GM11168 (cell line): ENCODE results near the gene DGCR8.

Experiments
- in situ Hi-C: fragments of 300-500 bp; cut with MboI; formaldehyde crosslinking; loops from one replicate; pipeline ENCODE4 v1.12.0; 2022; ENCODE audit warnings: low sequenced_read_pairs; ENCODE audit not compliant: unreplicated experiment

The DGCR8 gene

GRCh38 chr22:20079745-20080444 lies at the start of gene DGCR8:
DGCR8 (plus strand) TSS chr22:20080241; CDS start chr22:20085964, 5,723 bp downstream.
- in situ Hi-C loops, result no loop called here

DNA sequence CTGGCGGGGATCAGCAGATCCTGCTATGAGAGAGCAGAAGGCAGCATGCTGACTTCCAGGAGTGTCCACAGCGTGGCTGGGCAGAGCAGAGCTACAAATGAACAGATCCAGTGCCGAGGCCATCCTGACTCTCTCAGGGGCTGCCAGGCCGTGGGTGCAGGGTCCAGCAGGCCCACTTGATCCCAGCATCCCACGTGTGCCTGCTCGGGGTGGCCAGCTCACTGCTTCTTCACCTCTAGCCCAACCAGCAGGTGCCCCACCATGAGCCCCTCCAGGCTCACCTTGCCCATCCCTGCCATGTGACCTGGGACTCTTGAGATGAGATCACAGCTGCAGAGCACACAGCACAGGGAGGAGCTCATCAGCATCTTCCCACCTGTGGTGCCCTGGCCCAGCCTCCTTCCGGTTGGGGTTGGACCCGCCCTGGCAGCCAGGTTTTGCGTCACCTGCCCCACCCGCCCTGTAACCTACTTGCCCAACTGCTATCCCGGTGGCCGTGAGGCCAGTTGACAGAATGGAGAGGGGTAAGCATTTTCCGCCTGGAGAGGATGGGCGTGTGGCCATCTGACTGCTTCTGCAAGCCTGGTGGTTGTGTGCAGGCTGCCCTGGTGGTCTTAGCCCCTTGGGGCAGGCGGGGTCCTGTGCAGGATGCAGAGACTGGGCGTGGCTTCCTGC lies 48.2 kb upstream of the DGCR8 start:
- in situ Hi-C loops, result no loop called here

- in situ Hi-C loops, result no loop called here
These were observed 47.5 kb upstream of the DGCR8 start for GRCh38 chr22:20032407-20032991.

- in situ Hi-C loops, result no loop called here
These were observed 46.9 kb upstream of the DGCR8 start for GRCh38 chr22:20033045-20033706.

GRCh38 chr22:20034143-20034542 lies 45.9 kb upstream of the DGCR8 start:
- in situ Hi-C loops, result no loop called here

DNA sequence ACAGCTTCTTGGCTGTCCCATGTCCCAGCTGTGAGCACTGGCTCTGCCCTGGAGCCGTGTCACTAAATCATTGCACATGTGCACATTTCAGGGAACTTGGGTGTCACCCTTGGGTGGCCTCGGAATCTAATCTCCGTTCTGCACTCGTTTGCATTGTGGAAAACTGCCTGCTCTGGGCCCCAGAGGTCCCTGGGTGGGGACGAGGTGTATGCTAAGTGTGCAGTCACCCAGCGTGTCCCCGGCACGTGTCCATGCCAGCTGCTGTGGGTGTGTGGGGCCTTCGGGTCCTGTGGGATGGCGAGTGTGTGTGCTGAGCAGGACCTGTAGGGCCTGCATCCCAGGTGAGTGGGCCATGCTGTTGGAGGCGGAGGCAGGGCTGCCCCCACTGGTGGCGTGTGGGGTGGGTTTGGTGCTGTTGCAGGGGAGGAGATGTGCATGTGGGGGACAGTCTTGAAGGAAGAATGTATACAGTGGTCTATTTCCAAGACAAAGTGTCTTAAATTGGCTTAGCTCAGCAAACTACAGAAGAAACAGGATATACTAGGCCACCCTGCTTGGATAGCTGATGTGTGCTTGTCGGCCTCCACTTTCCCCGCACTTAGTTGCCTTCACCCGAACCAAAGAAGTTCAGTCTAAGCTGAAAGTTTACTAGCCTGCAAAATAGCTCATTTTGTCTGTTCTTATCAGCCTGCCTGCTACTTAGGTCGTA lies 44.5 kb upstream of the DGCR8 start:
- in situ Hi-C loops, result no loop called here

DNA sequence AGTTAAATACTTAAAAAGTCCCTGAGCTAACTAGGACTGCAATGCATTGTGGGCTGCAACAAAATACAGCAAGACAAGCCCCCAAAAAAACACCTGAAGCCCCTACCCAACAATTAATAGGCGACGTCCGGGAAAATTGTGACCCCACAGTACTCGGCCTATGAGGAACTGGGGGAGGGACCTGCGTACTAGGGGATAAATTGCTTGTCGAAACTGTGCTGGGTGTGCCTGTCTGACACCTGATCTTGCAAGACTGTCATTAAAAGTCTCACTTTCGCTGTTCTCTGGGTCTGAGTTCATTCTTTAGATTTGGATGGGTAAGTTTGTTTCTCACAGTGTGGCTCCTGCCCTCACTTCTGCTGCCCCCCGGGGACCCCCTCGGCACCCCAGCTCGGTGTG lies 44.0 kb upstream of the DGCR8 start:
- in situ Hi-C loops, result no loop called here

GRCh38 chr22:20036535-20037392 lies 43.3 kb upstream of the DGCR8 start:
- in situ Hi-C loops, result no loop called here

DNA sequence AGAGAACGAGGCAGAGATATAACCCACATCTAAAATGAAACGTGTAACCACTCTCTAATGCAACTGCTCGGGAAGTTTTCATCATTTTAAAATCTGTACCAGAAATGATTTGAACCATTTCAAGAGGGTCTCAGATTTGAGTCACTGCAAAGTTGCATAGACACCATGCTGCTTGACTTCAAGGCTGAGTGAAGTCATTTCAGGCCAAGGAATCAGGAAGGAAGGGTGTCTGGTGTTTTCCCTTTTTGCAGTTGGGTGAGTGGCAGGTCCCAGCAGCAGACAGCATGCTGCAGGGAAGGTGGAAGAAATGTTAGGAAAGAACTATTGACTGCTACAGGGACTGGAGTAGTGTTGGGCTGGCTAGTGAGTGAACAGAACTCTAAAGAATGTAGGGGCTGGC lies 42.6 kb upstream of the DGCR8 start:
- in situ Hi-C loops, result no loop called here

DNA sequence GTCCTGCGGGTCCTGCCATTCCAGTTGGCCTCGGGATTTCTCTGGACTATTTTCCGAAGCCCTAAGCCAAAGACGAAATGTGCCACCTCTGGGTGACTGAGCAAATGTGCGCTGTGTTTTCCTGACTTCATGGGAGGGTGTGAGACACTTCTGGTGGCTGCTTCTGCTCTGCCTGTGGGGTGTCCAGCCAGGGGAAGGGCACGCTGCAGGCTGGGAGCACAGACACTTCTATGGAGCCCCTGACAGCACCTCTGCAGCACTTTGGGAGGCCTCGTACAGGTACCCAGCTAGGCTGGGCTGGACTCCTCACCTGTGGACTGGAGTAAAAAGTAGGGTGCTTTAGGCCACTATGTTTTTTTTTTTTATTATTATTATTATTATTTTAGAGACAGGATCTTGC lies 41.5 kb upstream of the DGCR8 start:
- in situ Hi-C loops, result no loop called here

DNA sequence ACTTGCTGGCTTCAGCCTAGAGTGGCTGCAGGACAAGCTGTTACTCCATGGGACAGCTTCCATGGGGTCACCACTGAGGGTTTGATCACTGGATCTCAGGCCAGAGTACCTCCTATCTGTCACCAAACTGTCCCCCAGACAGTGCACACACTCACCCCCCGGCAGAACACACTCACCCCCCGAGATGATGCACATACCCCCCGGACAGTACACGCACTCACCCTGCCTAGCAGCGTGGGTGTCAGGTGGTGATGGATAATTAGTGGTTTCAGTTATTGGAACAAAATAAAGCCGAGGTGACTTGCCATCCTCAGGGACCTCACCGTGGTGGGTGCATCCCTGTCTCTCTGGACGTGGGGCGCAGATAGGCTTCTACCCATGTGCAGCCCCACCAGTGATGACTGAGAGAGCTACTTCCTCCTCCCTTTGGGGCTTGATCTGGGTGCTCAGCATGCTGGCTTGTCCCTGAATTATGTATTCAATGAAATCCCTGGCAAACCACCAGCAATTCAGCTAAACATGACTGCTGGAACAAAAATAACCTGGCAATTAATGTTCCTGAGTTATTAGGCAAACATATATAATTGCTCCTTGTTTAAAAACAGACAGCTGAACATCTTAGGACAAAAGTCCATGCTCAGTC lies 40.2 kb upstream of the DGCR8 start:
- in situ Hi-C loops, result no loop called here

DNA sequence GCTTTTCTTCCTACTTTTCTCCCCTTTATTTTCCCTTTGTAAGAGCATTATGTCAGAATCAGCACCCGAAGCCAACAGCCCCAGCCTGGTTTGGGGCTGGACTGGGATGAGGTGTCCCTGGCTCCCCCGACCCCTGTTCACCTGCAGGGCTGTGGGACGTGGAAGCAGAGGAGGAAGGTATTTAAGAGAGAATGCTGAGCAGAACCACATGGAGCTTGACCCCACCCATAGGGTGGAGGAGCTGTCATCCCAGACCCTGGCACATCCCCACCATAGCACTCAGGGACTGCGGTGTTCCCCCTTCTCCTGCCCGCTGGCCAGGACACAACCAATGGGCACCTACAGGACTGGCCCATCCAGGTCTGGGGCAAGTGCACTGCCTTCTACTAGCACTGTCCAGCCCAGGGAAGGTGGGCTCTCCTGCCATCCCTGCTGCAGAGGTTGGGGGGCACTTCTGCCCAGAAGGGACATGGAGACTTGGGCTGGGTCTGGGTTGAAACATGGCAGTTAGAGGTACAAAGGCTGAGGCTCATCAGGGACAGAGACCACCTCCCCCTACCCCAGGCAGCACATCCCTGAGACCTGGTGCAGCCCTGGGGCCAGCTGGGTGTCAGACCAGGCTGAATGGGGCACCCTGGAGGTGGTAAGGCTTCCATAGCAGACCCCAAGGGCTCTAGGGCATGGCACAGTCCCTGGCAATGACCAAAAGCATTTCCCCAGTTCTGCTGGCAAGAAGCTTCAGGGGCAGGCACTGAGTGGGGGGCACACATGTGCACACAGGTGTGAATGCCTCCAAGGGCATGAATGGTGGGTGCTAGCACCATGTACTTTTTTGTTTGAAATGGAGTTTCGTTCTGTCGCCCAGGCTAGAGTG lies 39.5 kb upstream of the DGCR8 start:
- in situ Hi-C loops, result no loop called here

DNA sequence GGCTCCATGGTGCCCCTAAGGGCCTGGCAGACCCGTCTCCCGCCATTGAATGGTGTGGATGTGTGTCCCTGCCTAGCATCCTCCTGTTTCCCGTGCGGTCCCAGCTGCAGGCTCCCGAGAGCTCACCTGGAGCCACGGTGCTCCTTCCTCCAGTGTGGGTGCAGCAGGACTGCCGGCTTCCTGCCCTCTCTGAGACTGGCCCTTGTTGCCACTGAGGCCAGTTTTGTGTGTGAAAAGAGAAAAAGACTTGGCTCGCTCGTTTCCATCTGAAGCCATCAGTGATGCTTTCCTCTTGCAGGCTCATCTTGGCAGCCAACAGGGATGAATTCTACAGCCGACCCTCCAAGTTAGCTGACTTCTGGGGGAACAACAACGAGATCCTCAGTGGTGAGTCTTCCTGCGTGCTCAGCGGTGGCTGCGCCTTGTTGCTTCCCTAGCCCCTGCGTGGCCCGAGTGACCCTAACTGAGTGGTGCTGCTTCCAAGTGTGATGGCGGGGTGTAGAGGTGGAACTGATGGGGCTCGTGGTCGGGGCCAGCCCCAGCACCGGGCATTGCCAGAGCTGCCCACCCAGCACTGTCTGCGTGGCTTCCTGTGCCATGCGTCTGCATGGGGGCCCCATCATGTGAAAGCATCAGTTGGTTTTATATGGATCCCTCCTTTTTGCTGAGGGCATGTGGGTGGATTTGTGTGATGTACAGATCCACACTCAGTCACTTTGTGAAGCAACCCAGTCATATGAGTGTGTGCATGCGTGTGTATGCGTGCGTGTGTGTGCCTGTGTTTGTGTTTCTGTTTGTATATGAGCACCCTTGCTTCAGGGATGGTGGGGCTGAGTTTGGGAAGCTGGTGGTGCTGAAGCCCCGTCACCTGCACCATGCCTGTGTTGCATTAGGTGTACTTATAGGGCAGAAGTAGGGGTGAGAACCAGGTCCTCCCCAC lies 36.7 kb upstream of the DGCR8 start:
- in situ Hi-C loops, result no loop called here

GRCh38 chr22:20043997-20044342 lies 36.1 kb upstream of the DGCR8 start:
- in situ Hi-C loops, result no loop called here

GRCh38 chr22:20044495-20045151 lies 35.4 kb upstream of the DGCR8 start:
- in situ Hi-C loops, result no loop called here

GRCh38 chr22:20046730-20047129 lies 33.3 kb upstream of the DGCR8 start:
- in situ Hi-C loops, result no loop called here

DNA sequence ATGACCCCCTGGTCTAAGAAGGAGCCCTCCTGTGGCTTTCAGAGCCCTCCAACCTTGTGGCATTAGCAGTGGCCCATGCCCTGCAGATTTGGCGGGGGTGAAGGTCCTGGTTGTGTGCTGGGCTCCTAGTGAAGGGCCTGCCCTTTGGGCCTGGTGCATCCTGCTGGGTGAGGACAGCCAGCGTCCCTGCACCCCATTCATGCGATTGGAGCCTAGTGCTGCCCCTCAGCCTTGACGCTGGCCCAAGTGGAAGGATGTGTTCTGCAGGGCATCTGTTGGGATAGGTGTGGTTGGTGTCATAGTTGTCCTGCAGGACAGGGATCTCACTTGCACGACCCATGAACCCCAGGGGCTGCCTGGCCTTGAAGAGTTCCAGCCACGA lies 28.1 kb upstream of the DGCR8 start:
- in situ Hi-C loops, result no loop called here
